HL-60 (cell line): ENCODE data around the gene DYNC1I1.

Experiments
- DNase-seq, 2 experiments: peaks; one replicate each; pipeline ENCODE4 v3.0.0-alpha.2; 2010 to 2020; ENCODE audit warnings: low read depth in 1 of 2, low spot score in 1 of 2
- H3K27ac ChIP-seq: fragments of 250-450 bp; sonication (Bioruptor Pico); replicated peaks from 2 replicates; pipeline ENCODE4 v1.5.1; 2020; ENCODE audit warnings: mild to moderate bottlenecking, moderate library complexity
- H3K27me3 ChIP-seq: fragments of 250-450 bp; sonication (Bioruptor Pico); 2 replicates; pipeline ENCODE4 v1.5.1; 2021; ENCODE audit warnings: mild to moderate bottlenecking, moderate library complexity; ENCODE audit not compliant: insufficient read depth, poor library complexity, severe bottlenecking
- H3K4me3 ChIP-seq: replicated peaks from 2 replicates; pipeline ENCODE4 v1.5.1; 2011; ENCODE audit warnings: mild to moderate bottlenecking, control low read depth, low read length; ENCODE audit not compliant: insufficient read depth
- GABPA ChIP-seq: IDR thresholded peaks from 2 replicates; pipeline ENCODE4 v1.6.1; 2012; ENCODE audit warnings: low read depth
- POLR2AphosphoS5 ChIP-seq: IDR thresholded peaks from 2 replicates; pipeline ENCODE4 v1.6.1; 2012; ENCODE audit warnings: low read depth
- SPI1 ChIP-seq: IDR thresholded peaks from 2 replicates; pipeline ENCODE4 v1.6.1; 2012; ENCODE audit warnings: low read depth, mild to moderate bottlenecking, borderline replicate concordance
- TF ChIP-seq, protein P1 (sequence below): IDR thresholded peaks from 2 replicates; pipeline ENCODE4 v1.6.1; 2012; ENCODE audit warnings: low read depth; ENCODE audit not compliant: insufficient replicate concordance
- TF ChIP-seq, protein P2 (sequence below): IDR thresholded peaks from one replicate; pipeline ENCODE4 v1.5.1; 2011; ENCODE audit warnings: low read length, control low read depth, inconsistent platforms; ENCODE audit not compliant: insufficient read depth

Gene DYNC1I1

GRCh38 chr7:96088579-96088978 lies 316.2 kb downstream of the DYNC1I1 start:
- H3K4me3 ChIP-seq = no peak overlapping the region
- H3K27ac ChIP-seq = no peak overlapping the region
- no peak for DNase-seq
- TF ChIP-seq POLR2AphosphoS5 (no peak), SPI1 (no peak)
- TF ChIP-seq, protein P1, sequence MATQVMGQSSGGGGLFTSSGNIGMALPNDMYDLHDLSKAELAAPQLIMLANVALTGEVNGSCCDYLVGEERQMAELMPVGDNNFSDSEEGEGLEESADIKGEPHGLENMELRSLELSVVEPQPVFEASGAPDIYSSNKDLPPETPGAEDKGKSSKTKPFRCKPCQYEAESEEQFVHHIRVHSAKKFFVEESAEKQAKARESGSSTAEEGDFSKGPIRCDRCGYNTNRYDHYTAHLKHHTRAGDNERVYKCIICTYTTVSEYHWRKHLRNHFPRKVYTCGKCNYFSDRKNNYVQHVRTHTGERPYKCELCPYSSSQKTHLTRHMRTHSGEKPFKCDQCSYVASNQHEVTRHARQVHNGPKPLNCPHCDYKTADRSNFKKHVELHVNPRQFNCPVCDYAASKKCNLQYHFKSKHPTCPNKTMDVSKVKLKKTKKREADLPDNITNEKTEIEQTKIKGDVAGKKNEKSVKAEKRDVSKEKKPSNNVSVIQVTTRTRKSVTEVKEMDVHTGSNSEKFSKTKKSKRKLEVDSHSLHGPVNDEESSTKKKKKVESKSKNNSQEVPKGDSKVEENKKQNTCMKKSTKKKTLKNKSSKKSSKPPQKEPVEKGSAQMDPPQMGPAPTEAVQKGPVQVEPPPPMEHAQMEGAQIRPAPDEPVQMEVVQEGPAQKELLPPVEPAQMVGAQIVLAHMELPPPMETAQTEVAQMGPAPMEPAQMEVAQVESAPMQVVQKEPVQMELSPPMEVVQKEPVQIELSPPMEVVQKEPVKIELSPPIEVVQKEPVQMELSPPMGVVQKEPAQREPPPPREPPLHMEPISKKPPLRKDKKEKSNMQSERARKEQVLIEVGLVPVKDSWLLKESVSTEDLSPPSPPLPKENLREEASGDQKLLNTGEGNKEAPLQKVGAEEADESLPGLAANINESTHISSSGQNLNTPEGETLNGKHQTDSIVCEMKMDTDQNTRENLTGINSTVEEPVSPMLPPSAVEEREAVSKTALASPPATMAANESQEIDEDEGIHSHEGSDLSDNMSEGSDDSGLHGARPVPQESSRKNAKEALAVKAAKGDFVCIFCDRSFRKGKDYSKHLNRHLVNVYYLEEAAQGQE = no peak
- peaks cover 13% of the 10 kb centered on the region for H3K27me3 ChIP-seq

DNA sequence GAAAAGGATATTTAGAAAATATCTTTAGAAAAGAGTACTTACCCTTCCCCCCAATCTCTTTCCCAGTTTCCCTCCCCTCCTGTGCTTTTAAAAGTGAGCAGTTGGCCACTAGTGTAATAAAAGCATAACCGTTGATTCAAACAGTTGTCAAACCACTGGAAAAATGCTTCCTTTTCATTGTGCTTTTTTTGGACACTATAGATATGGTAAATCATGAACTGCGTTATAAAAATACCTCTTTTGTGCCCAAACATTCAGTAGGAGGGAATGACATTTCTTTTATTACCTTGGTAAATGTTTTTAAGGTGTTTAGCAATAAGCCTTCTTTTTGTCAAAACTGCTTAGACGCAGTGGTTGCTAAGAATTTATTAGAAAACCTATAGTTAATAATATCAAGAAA lies 317.2 kb downstream of the DYNC1I1 start:
- H3K4me3 ChIP-seq = no peak overlapping the region
- H3K27me3 ChIP-seq = peaks cover 13% of the 10 kb centered on the region
- H3K27ac ChIP-seq = no peak overlapping the region
- no peak for DNase-seq
- TF ChIP-seq POLR2AphosphoS5 (no peak), SPI1 (no peak)
- TF ChIP-seq, protein P2, sequence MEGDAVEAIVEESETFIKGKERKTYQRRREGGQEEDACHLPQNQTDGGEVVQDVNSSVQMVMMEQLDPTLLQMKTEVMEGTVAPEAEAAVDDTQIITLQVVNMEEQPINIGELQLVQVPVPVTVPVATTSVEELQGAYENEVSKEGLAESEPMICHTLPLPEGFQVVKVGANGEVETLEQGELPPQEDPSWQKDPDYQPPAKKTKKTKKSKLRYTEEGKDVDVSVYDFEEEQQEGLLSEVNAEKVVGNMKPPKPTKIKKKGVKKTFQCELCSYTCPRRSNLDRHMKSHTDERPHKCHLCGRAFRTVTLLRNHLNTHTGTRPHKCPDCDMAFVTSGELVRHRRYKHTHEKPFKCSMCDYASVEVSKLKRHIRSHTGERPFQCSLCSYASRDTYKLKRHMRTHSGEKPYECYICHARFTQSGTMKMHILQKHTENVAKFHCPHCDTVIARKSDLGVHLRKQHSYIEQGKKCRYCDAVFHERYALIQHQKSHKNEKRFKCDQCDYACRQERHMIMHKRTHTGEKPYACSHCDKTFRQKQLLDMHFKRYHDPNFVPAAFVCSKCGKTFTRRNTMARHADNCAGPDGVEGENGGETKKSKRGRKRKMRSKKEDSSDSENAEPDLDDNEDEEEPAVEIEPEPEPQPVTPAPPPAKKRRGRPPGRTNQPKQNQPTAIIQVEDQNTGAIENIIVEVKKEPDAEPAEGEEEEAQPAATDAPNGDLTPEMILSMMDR = no peak
- TF ChIP-seq, protein P1 = no peak

GRCh38 chr7:96090756-96091155 lies 318.4 kb downstream of the DYNC1I1 start:
- TF ChIP-seq, protein P1 = no peak
- TF ChIP-seq GABPA (no peak), SPI1 (no peak), POLR2AphosphoS5 (no peak)
- TF ChIP-seq, protein P2 = no peak
- no peak overlapping the region for H3K27ac ChIP-seq
- peaks cover 13% of the 10 kb centered on the region for H3K27me3 ChIP-seq
- no peak for DNase-seq
- H3K4me3 ChIP-seq = no peak overlapping the region

DNA sequence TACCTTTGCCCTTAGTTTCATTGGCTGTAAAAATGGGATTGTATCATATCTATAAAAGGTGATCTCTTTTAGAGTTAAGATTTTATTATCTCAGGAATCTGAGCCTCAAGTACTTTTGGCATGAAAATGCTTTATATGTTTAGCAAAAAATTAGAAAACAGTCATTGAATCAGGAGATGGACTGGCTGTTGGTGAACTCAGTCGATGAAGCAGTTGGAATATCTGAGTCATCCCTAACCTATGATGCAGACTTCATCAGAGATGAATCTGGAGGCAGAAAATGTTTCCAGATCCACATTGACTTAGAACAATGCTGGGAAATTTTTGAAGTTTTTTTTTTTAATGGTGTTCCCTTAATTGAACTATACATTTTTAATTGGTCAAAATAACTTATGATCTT lies 321.1 kb downstream of the DYNC1I1 start:
- Histone ChIP-seq H3K27me3 (peaks cover 13% of the 10 kb centered on the region), H3K27ac (no peak overlapping the region), H3K4me3 (no peak overlapping the region)
- TF ChIP-seq SPI1 (no peak), GABPA (no peak), POLR2AphosphoS5 (no peak)
- TF ChIP-seq, protein P2 = no peak
- TF ChIP-seq, protein P1 = no peak
- no peak for DNase-seq
